IMR-90 (cell line): ENCODE data around the gene SLC4A2. TPM values are rescaled to one million over a fixed set of nuclear protein-coding genes. Genes with fewer than 3 reads are reported as not detected.
A peak's percentile ranks its signal among the peaks of the same experiment; 100 is the strongest.

Experiments
- ATAC-seq: fragments of 200-7000 bp; cut with Tn5 transposase; 2 replicates; pipeline ENCODE4 v1.9.1; 2020; ENCODE audit warnings: low read depth, mild to moderate bottlenecking, moderate library complexity
- BruUV-seq: library from RNA; stranded (reverse); fragments of 400-500 nt; replicated peaks from 2 replicates; lab custom pipeline; 2021; lab: Mats Ljungman, UMichigan
- CTCF ChIA-PET: fragments of 300-600 bp; formaldehyde crosslinking; extraction: SDS; loops from one replicate; lab custom pipeline; 2021; ENCODE audit warnings: antibody characterized with exemption; lab: Yijun Ruan, JAX
- POLR2A ChIA-PET: fragments of 300-600 bp; sonication (Branson Sonifier 250); formaldehyde crosslinking; loops from one replicate; lab custom pipeline; 2022; ENCODE audit warnings: antibody characterized with exemption; ENCODE audit not compliant: unreplicated experiment; lab: Charles Lee
- DNase-seq: peaks from one replicate; pipeline ENCODE4 v3.0.0; 2013
- H2AFZ ChIP-seq: replicated peaks from 2 replicates; pipeline ENCODE3; 2013; ENCODE audit warnings: low read length, mild to moderate bottlenecking; ENCODE audit not compliant: poor library complexity
- H2AK5ac ChIP-seq: 2 replicates; pipeline ENCODE4 v1.6.1; 2013; ENCODE audit warnings: low read depth, low read length, inconsistent platforms
- H2AK9ac ChIP-seq: replicated peaks from 2 replicates; pipeline ENCODE3; 2013; ENCODE audit warnings: mild to moderate bottlenecking, low read depth, low read length, moderate library complexity; ENCODE audit not compliant: poor library complexity
- H2BK120ac ChIP-seq: 2 replicates; pipeline ENCODE4 v1.6.1; 2013; ENCODE audit warnings: low read depth, low read length, inconsistent platforms
- H2BK15ac ChIP-seq: 3 replicates; pipeline ENCODE4 v1.6.1; 2013; ENCODE audit warnings: low read depth, low read length, inconsistent platforms
- H2BK20ac ChIP-seq: 2 replicates; pipeline ENCODE4 v1.6.1; 2013; ENCODE audit warnings: low read depth, mild to moderate bottlenecking, inconsistent platforms, low read length, moderate library complexity
- H2BK5ac ChIP-seq: 2 replicates; pipeline ENCODE4 v1.6.1; 2013; ENCODE audit warnings: mild to moderate bottlenecking, low read depth, low read length, inconsistent platforms; ENCODE audit not compliant: poor library complexity, severe bottlenecking
- H3K14ac ChIP-seq: replicated peaks from 2 replicates; pipeline ENCODE4 v1.6.1; 2013; ENCODE audit warnings: low read depth, low read length, inconsistent platforms
- H3K18ac ChIP-seq: 2 replicates; pipeline ENCODE4 v1.6.1; 2013; ENCODE audit warnings: low read depth, low read length, control low read depth
- H3K23ac ChIP-seq: 2 replicates; pipeline ENCODE4 v1.6.1; 2013; ENCODE audit warnings: low read depth, low read length, inconsistent platforms
- H3K27ac ChIP-seq: 2 replicates; pipeline ENCODE4 v1.5.1; 2013; ENCODE audit warnings: mild to moderate bottlenecking, control low read depth, low read length; ENCODE audit not compliant: insufficient read depth
- H3K27me3 ChIP-seq: 2 replicates; pipeline ENCODE4 v1.6.1; 2013; ENCODE audit warnings: low read length; ENCODE audit not compliant: control insufficient read depth, insufficient read depth
- H3K36me3 ChIP-seq: 2 replicates; pipeline ENCODE4 v1.6.1; 2013; ENCODE audit warnings: low read length, mixed read lengths; ENCODE audit not compliant: control insufficient read depth, insufficient read depth
- H3K4ac ChIP-seq: 2 replicates; pipeline ENCODE4 v1.6.1; 2013; ENCODE audit warnings: low read depth, low read length, inconsistent platforms
- H3K4me1 ChIP-seq: 2 replicates; pipeline ENCODE4 v1.6.1; 2013; ENCODE audit warnings: low read length, mixed read lengths; ENCODE audit not compliant: control insufficient read depth, insufficient read depth
- H3K4me2 ChIP-seq: 2 replicates; pipeline ENCODE4 v1.6.1; 2013; ENCODE audit warnings: low read depth, mild to moderate bottlenecking, control low read depth, low read length, moderate library complexity
- H3K4me3 ChIP-seq: 2 replicates; pipeline ENCODE4 v1.5.1; 2013; ENCODE audit warnings: low read depth, mild to moderate bottlenecking, control low read depth, low read length, moderate library complexity; ENCODE audit not compliant: insufficient read depth
- H3K56ac ChIP-seq: 2 replicates; pipeline ENCODE4 v1.6.1; 2013; ENCODE audit warnings: low read length, inconsistent platforms; ENCODE audit not compliant: insufficient read depth; ENCODE audit errors: extremely low read depth
- H3K79me1 ChIP-seq, 2 experiments: 2 replicates each; pipeline ENCODE4 v1.6.1; 2013; ENCODE audit warnings: low read length in 2 of 2, inconsistent platforms in 1 of 2, low read depth in 1 of 2
- H3K9ac ChIP-seq: 2 replicates; pipeline ENCODE4 v1.6.1; 2013; ENCODE audit warnings: low read depth, low read length, control low read depth
- H3K9me1 ChIP-seq: 2 replicates; pipeline ENCODE4 v1.6.1; 2013; ENCODE audit warnings: low read length, inconsistent platforms; ENCODE audit not compliant: insufficient read depth
- H3K9me3 ChIP-seq: 2 replicates; pipeline ENCODE4 v1.6.1; 2013; ENCODE audit warnings: low read length; ENCODE audit not compliant: control insufficient read depth, insufficient read depth
- H4K20me1 ChIP-seq: 2 replicates; pipeline ENCODE4 v1.6.1; 2013; ENCODE audit warnings: low read length, inconsistent platforms; ENCODE audit not compliant: insufficient read depth
- H4K5ac ChIP-seq: 2 replicates; pipeline ENCODE4 v1.6.1; 2013; ENCODE audit warnings: mild to moderate bottlenecking, low read depth, low read length, control low read depth
- H4K8ac ChIP-seq, 2 experiments: 2 replicates each; pipeline ENCODE4 v1.6.1; 2013; ENCODE audit warnings: low read depth in 2 of 2, low read length in 2 of 2, control low read depth in 1 of 2, inconsistent platforms in 1 of 2
- H4K91ac ChIP-seq: 2 replicates; pipeline ENCODE4 v1.6.1; 2013; ENCODE audit warnings: low read depth, low read length, inconsistent platforms; ENCODE audit not compliant: insufficient read depth
- BHLHE40 ChIP-seq: fragments of 150-350 bp; IDR thresholded peaks from 2 replicates; pipeline ENCODE4 v1.6.1; 2016; ENCODE audit warnings: mild to moderate bottlenecking, low read depth, low read length
- CEBPB ChIP-seq: IDR thresholded peaks from 2 replicates; pipeline ENCODE4 v1.6.1; 2012; ENCODE audit warnings: low read depth, low read length, improper control_type of control experiment
- CHD1 ChIP-seq: IDR thresholded peaks from 2 replicates; pipeline ENCODE4 v1.6.1; 2012; ENCODE audit warnings: low read depth, low read length, improper control_type of control experiment
- FOS ChIP-seq: fragments of 150-350 bp; IDR thresholded peaks from 2 replicates; pipeline ENCODE4 v1.6.1; 2016; ENCODE audit warnings: low read depth, low read length
- MAFK ChIP-seq: IDR thresholded peaks from 2 replicates; pipeline ENCODE4 v1.6.1; 2012; ENCODE audit warnings: low read depth, low read length, improper control_type of control experiment
- MAZ ChIP-seq: IDR thresholded peaks from 2 replicates; pipeline ENCODE4 v1.6.1; 2012; ENCODE audit warnings: low read depth, mild to moderate bottlenecking, low read length, improper control_type of control experiment, moderate library complexity, borderline replicate concordance
- MXI1 ChIP-seq: IDR thresholded peaks from 2 replicates; pipeline ENCODE4 v1.6.1; 2012; ENCODE audit warnings: low read depth, mild to moderate bottlenecking, low read length, moderate library complexity, borderline replicate concordance
- NFE2L2 ChIP-seq: fragments of 150-350 bp; IDR thresholded peaks from 2 replicates; pipeline ENCODE4 v1.6.1; 2016; ENCODE audit warnings: low read depth, mild to moderate bottlenecking, low read length
- POLR2A ChIP-seq: IDR thresholded peaks from 2 replicates; pipeline ENCODE4 v1.6.1; 2012; ENCODE audit warnings: mild to moderate bottlenecking, low read depth, low read length
- RAD21 ChIP-seq: IDR thresholded peaks from 2 replicates; pipeline ENCODE4 v1.6.1; 2012; ENCODE audit warnings: low read length, improper control_type of control experiment
- SMC3 ChIP-seq: fragments of 150-350 bp; IDR thresholded peaks from 2 replicates; pipeline ENCODE4 v1.6.1; 2016; ENCODE audit warnings: low read depth, mild to moderate bottlenecking, antibody characterized with exemption, low read length, moderate library complexity
- WGBS, 2 experiments: methylation state at CpG; one replicate each; pipeline versions ENCODE4 v1.1.5 to v1.1.7; 2013; ENCODE audit warnings: missing lambda C conversion rate in 2 of 2; ENCODE audit not compliant: insufficient read length in 1 of 2; ENCODE audit errors: extremely low coverage in 2 of 2; 5-methylcytosine and 5-hydroxymethylcytosine counted together
- dilution Hi-C: fragments of 300-500 bp; cut with HindIII; formaldehyde crosslinking; loops from one replicate; pipeline ENCODE4 v1.14.3; 2018; ENCODE audit warnings: low sequenced_read_pairs; ENCODE audit not compliant: unreplicated experiment
- in situ Hi-C: fragments of 300-500 bp; cut with MboI; formaldehyde crosslinking; loops from 3 replicates; pipeline ENCODE4 v1.14.3; 2019; ENCODE audit warnings: low sequenced_read_pairs, inconsistent platforms, mixed read lengths
- intact Hi-C: fragments of 100-400 bp; cut with micrococcal nuclease; formaldehyde crosslinking; loops from 2 replicates; pipeline ENCODE4 v1.10.0; 2022
- polyA plus RNA-seq, 3 experiments: library from polyadenylated mRNA; depleted of rRNA; stranded (reverse); fragments of >200 nt; gene quantifications; 2 replicates each; pipeline ENCODE4 v1.2.3, GENCODE V29; 2012; ENCODE audit warnings: low replicate concordance in 1 of 3
- total RNA-seq: library from RNA; depleted of rRNA; stranded (reverse); fragments of >200 nt; gene quantifications from 2 replicates; pipeline ENCODE4 v1.2.3, GENCODE V29; 2012
- TF ChIP-seq, protein P1 (sequence below): fragments of 150-350 bp; IDR thresholded peaks from 2 replicates; pipeline ENCODE4 v1.6.1; 2016; ENCODE audit warnings: low read depth, mild to moderate bottlenecking, low read length, moderate library complexity, borderline replicate concordance
- TF ChIP-seq, protein P2 (sequence below): fragments of 150-350 bp; IDR thresholded peaks from 2 replicates; pipeline ENCODE4 v1.6.1; 2017; ENCODE audit warnings: mild to moderate bottlenecking, antibody characterized with exemption, low read length, low read depth

The SLC4A2 gene
- total and polyA plus RNA-seq, 2 of the 4 experiments (the other 2 are of a cell fraction) = 29.6 to 91.0 TPM

DNA sequence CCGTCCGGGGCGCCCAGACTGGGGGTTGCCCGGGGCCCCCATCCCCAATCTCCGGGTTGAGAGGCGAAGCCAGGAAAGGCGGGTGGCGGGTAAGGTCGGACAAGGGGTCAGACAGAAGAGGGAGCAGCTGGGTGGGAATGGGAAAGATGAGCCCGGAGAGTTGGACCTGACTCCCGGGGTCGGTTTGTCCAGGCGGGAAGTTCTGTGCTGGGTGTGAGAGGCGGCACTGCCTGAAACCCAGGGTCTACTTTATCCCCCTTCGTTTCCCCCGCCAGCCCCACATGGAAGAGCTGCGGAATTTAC lies 675 bp downstream of the SLC4A2 start:
- in situ Hi-C loops = no loop called here
- peak overlapping the region; percentile 87 for H3K56ac ChIP-seq
- ChIA-PET CTCF (no interaction called here), POLR2A (no interaction called here)
- peak overlapping the region; percentile 48; the same call in 1 of the 2 replicates for H2BK120ac ChIP-seq
- no peaks in the 10 kb centered on the region for H3K9me3 ChIP-seq
- dilution Hi-C loops = no loop called here
- peak overlapping the region; percentile 96 for H2AK5ac ChIP-seq
- peak overlapping the region; percentile 87; the same call in 1 of the 2 replicates for H3K23ac ChIP-seq
- H3K9ac ChIP-seq = peak overlapping the region; percentile 84
- H2BK5ac ChIP-seq = peak overlapping the region; percentile 95
- peaks cover 28% of the 10 kb centered on the region for H4K20me1 ChIP-seq
- H3K18ac ChIP-seq = peak overlapping the region; percentile 22; the same call in 1 of the 2 replicates
- H3K27ac ChIP-seq = peak overlapping the region; percentile 97
- peak overlapping the region; percentile 56 for H4K91ac ChIP-seq
- peaks cover 12% of the 10 kb centered on the region; the same call in 1 of the 2 replicates for H3K9me1 ChIP-seq
- 0 out of 3 replicates have a peak overlapping the region, but pooled peaks have one; percentile 15 for H2BK15ac ChIP-seq
- WGBS, 2 experiments = no CpG with 5 or more reads among the region's 17 CpGs
- H3K4ac ChIP-seq = peak overlapping the region; percentile 66
- H2AFZ ChIP-seq = peak overlapping the region; percentile 95
- H3K4me3 ChIP-seq = peak overlapping the region; percentile 94
- H4K5ac ChIP-seq = peak overlapping the region; percentile 26; the same call in 1 of the 2 replicates
- H3K14ac ChIP-seq = peak overlapping the region; percentile 81
- no peaks in the 10 kb centered on the region for H3K27me3 ChIP-seq
- H3K79me1 ChIP-seq = peaks cover 24 to 68% of the 10 kb centered on the region in 2 experiments
- no peak for DNase-seq
- no peak overlapping the region for H2BK20ac ChIP-seq
- peaks cover 43% of the 10 kb centered on the region for H3K4me1 ChIP-seq
- peaks cover 8% of the 10 kb centered on the region for H3K36me3 ChIP-seq
- peak overlapping the region; percentile 100 for H2AK9ac ChIP-seq
- no peak for ATAC-seq
- TF ChIP-seq MXI1 (no peak), MAFK (no peak), CEBPB (no peak), NFE2L2 (no peak), CHD1 (no peak), SMC3 (no peak), MAZ (no peak), RAD21 (no peak), FOS (no peak), POLR2A (no peak; the same call in 1 of the 2 replicates), BHLHE40 (no peak)
- TF ChIP-seq, protein P1, sequence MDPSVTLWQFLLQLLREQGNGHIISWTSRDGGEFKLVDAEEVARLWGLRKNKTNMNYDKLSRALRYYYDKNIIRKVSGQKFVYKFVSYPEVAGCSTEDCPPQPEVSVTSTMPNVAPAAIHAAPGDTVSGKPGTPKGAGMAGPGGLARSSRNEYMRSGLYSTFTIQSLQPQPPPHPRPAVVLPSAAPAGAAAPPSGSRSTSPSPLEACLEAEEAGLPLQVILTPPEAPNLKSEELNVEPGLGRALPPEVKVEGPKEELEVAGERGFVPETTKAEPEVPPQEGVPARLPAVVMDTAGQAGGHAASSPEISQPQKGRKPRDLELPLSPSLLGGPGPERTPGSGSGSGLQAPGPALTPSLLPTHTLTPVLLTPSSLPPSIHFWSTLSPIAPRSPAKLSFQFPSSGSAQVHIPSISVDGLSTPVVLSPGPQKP = no peak
- TF ChIP-seq, protein P2, sequence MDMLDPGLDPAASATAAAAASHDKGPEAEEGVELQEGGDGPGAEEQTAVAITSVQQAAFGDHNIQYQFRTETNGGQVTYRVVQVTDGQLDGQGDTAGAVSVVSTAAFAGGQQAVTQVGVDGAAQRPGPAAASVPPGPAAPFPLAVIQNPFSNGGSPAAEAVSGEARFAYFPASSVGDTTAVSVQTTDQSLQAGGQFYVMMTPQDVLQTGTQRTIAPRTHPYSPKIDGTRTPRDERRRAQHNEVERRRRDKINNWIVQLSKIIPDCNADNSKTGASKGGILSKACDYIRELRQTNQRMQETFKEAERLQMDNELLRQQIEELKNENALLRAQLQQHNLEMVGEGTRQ = no peak
- intact Hi-C loops = loop anchor here (1.0 kb wide), 1 partner anchor 51 kb away; no protein-coding TSS in a partner anchor
- peak overlapping the region; percentile 99 for H3K4me2 ChIP-seq
- BruUV-seq = no TSS peak
- H4K8ac ChIP-seq = peak overlapping the region in 1 of 2 experiments; percentile 56; a peak in 2 of 4 replicates
